Measurements from ENCODE around the gene SMARCD3.

Gene SMARCD3

GRCh38 chr7:151212626-151213025 is 35.9 kb downstream of the SMARCD3 start:
- Histone ChIP-seq H3K27me3 (ENCODE audit: insufficient read depth, insufficient read length) (no peaks in the 10 kb centered on the region), H3K36me3 (ENCODE audit: insufficient read depth, insufficient read length, low read length) (peaks cover 63% of the 10 kb centered on the region), H3K4me3 (ENCODE audit: insufficient read length, low read depth) (no peak overlapping the region), H3K4me1 (ENCODE audit: insufficient read depth, insufficient read length) (no peaks in the 10 kb centered on the region), H3K9ac (ENCODE audit: insufficient read length, low read depth) (no peak overlapping the region), H3K9me3 (ENCODE audit: insufficient read depth, low read length) (no peaks in the 10 kb centered on the region)
- TF ChIP-seq YY1 (IDR thresholded peaks at IDR 0.05; ENCODE audit: insufficient read depth, insufficient read length) (no peak), SUZ12 (IDR thresholded peaks at IDR 0.05; ENCODE audit: extremely low read depth, insufficient read depth, insufficient read length) (no peak), ZNF274 (IDR thresholded peaks at IDR 0.05; ENCODE audit: low read depth, low read length) (no peak)
- no peak for DNase-seq (ENCODE audit: low read depth, low spot score)

- no peak for DNase-seq (ENCODE audit: low read depth, low spot score)
- Histone ChIP-seq H3K36me3 (ENCODE audit: insufficient read depth, insufficient read length, low read length) (peaks cover 50% of the 10 kb centered on the region), H3K9me3 (ENCODE audit: insufficient read depth, low read length) (no peaks in the 10 kb centered on the region), H3K4me3 (ENCODE audit: insufficient read length, low read depth) (no peak overlapping the region), H3K27me3 (ENCODE audit: insufficient read depth, insufficient read length) (no peaks in the 10 kb centered on the region), H3K9ac (ENCODE audit: insufficient read length, low read depth) (no peak overlapping the region), H3K4me1 (ENCODE audit: insufficient read depth, insufficient read length) (no peaks in the 10 kb centered on the region)
- no peak for TF ChIP-seq SUZ12 (IDR thresholded peaks at IDR 0.05; ENCODE audit: extremely low read depth, insufficient read depth, insufficient read length)
- no peak for TF ChIP-seq YY1 (IDR thresholded peaks at IDR 0.05; ENCODE audit: insufficient read depth, insufficient read length)
- TF ChIP-seq ZNF274 (IDR thresholded peaks at IDR 0.05; ENCODE audit: low read depth, low read length) = no peak
These were observed 37.2 kb downstream of the SMARCD3 start for GRCh38 chr7:151211155-151211772.

GRCh38 chr7:151210087-151210854 is 38.2 kb downstream of the SMARCD3 start, which contains the start of gene H2BK1:
Gene H2BK1 (minus strand): TSS chr7:151210488. CDS start chr7:151210318, 170 bp downstream.
- Histone ChIP-seq H3K36me3 (ENCODE audit: insufficient read depth, insufficient read length, low read length) (peaks cover 40% of the 10 kb centered on the region), H3K4me3 (ENCODE audit: insufficient read length, low read depth) (no peak within 1 kb of the TSS), H3K9ac (ENCODE audit: insufficient read length, low read depth) (no peak within 1 kb of the TSS), H3K4me1 (ENCODE audit: insufficient read depth, insufficient read length) (no peaks in the 10 kb centered on the region), H3K9me3 (ENCODE audit: insufficient read depth, low read length) (no peaks in the 10 kb centered on the region), H3K27me3 (ENCODE audit: insufficient read depth, insufficient read length) (no peaks in the 10 kb centered on the region)
- no peak for TF ChIP-seq YY1 (IDR thresholded peaks at IDR 0.05; ENCODE audit: insufficient read depth, insufficient read length)
- no peak for TF ChIP-seq SUZ12 (IDR thresholded peaks at IDR 0.05; ENCODE audit: extremely low read depth, insufficient read depth, insufficient read length)
- no peak for TF ChIP-seq ZNF274 (IDR thresholded peaks at IDR 0.05; ENCODE audit: low read depth, low read length)
- no peak for DNase-seq (ENCODE audit: low read depth, low spot score)

DNA sequence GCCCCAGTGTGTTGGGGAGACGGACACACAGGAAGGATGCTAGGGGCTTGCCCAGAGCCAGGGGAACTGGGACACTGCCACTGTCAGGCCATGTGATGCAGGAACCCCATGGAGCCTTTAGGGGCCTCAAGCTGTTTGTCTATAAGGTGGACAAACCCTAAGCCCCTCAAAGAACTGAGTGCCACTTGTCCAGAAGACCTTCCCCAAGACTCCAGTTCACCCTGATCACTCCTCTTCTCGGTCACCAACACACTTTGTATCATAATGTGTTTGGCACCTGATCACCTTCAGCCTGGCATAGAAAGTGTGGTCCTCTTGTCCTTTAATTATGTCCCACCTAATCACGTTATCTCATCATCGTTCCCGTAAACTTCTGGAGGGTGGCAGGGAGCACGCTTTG is 38.9 kb downstream of the SMARCD3 start:
- DNase-seq (ENCODE audit: low read depth, low spot score) = no peak
- Histone ChIP-seq H3K4me3 (ENCODE audit: insufficient read length, low read depth) (no peak overlapping the region), H3K36me3 (ENCODE audit: insufficient read depth, insufficient read length, low read length) (peaks cover 33% of the 10 kb centered on the region), H3K9me3 (ENCODE audit: insufficient read depth, low read length) (no peaks in the 10 kb centered on the region), H3K27me3 (ENCODE audit: insufficient read depth, insufficient read length) (no peaks in the 10 kb centered on the region), H3K9ac (ENCODE audit: insufficient read length, low read depth) (no peak overlapping the region), H3K4me1 (ENCODE audit: insufficient read depth, insufficient read length) (no peaks in the 10 kb centered on the region)
- no peak for TF ChIP-seq SUZ12 (IDR thresholded peaks at IDR 0.05; ENCODE audit: extremely low read depth, insufficient read depth, insufficient read length)
- TF ChIP-seq ZNF274 (IDR thresholded peaks at IDR 0.05; ENCODE audit: low read depth, low read length) = no peak
- TF ChIP-seq YY1 (IDR thresholded peaks at IDR 0.05; ENCODE audit: insufficient read depth, insufficient read length) = no peak

DNA sequence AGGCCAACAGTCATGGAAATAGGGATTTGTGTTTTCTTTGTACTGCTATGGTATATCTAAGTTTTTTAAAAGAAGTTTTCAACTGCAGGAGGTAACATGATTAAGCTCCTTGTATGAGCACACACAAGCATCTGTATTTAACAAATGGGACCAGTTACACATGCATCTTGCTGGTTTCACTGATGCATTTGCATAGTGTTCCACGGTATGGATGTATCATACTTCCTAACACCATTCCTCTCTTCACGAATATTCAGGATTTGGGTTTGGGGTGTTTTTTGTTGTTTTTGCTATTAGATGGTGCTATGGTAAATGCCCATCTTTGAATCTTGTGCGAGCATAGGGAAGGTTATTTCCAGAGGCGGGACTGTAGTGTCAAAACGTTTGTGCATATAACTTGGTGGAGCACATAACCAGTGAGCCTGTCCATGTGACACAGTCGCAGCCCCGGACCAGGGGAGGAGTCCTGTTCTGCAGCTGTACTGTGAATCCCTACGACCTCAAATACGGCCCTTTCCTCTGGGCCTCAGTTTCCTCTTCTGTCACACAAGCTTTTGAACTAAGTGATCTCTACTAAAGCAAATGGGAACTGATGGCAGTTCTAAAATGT is 40.1 kb downstream of the SMARCD3 start:
- Histone ChIP-seq H3K27me3 (ENCODE audit: insufficient read depth, insufficient read length) (no peaks in the 10 kb centered on the region), H3K9ac (ENCODE audit: insufficient read length, low read depth) (no peak overlapping the region), H3K4me3 (ENCODE audit: insufficient read length, low read depth) (no peak overlapping the region), H3K4me1 (ENCODE audit: insufficient read depth, insufficient read length) (no peaks in the 10 kb centered on the region), H3K36me3 (ENCODE audit: insufficient read depth, insufficient read length, low read length) (peaks cover 21% of the 10 kb centered on the region), H3K9me3 (ENCODE audit: insufficient read depth, low read length) (no peaks in the 10 kb centered on the region)
- TF ChIP-seq SUZ12 (IDR thresholded peaks at IDR 0.05; ENCODE audit: extremely low read depth, insufficient read depth, insufficient read length) = no peak
- TF ChIP-seq ZNF274 (IDR thresholded peaks at IDR 0.05; ENCODE audit: low read depth, low read length) = no peak
- no peak for DNase-seq (ENCODE audit: low read depth, low spot score)

DNA sequence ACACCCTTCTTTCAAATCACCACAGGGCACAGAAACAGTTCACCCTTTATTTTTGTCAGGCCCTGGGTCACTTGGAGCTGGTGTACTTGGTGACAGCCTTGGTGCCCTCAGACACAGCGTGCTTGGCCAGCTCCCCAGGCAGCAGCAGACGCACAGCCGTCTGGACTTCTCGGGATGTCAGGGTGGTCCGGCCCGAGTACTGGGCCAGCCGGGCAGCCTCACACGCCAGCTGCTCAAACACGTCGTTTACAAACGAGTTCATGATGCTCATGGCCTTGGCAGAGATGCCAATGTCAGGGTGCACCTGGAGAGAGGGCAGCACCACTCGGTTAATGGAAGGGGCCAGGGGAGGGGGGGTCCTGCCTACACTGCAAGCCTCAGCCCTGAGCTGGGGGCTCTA is 40.7 kb downstream of the SMARCD3 start:
- no peaks in the 10 kb centered on the region for H3K4me1 ChIP-seq (ENCODE audit: insufficient read depth, insufficient read length)
- peaks cover 16% of the 10 kb centered on the region for H3K36me3 ChIP-seq (ENCODE audit: insufficient read depth, insufficient read length, low read length)
- H3K9me3 ChIP-seq (ENCODE audit: insufficient read depth, low read length) = no peaks in the 10 kb centered on the region
- no peaks in the 10 kb centered on the region for H3K27me3 ChIP-seq (ENCODE audit: insufficient read depth, insufficient read length)
- no peak overlapping the region for H3K4me3 ChIP-seq (ENCODE audit: insufficient read length, low read depth)
- DNase-seq (ENCODE audit: low read depth, low spot score) = no peak
- no peak overlapping the region for H3K9ac ChIP-seq (ENCODE audit: insufficient read length, low read depth)
- TF ChIP-seq ZNF274 (IDR thresholded peaks at IDR 0.05; ENCODE audit: low read depth, low read length) = no peak
- TF ChIP-seq SUZ12 (IDR thresholded peaks at IDR 0.05; ENCODE audit: extremely low read depth, insufficient read depth, insufficient read length) = no peak
- TF ChIP-seq YY1 (IDR thresholded peaks at IDR 0.05; ENCODE audit: insufficient read depth, insufficient read length) = no peak

GRCh38 chr7:151207315-151207714 is 41.2 kb downstream of the SMARCD3 start:
- TF ChIP-seq SUZ12 (IDR thresholded peaks at IDR 0.05; ENCODE audit: extremely low read depth, insufficient read depth, insufficient read length) (no peak), YY1 (IDR thresholded peaks at IDR 0.05; ENCODE audit: insufficient read depth, insufficient read length) (no peak), ZNF274 (IDR thresholded peaks at IDR 0.05; ENCODE audit: low read depth, low read length) (no peak)
- no peak overlapping the region for H3K9ac ChIP-seq (ENCODE audit: insufficient read length, low read depth)
- no peaks in the 10 kb centered on the region for H3K27me3 ChIP-seq (ENCODE audit: insufficient read depth, insufficient read length)
- H3K4me3 ChIP-seq (ENCODE audit: insufficient read length, low read depth) = no peak overlapping the region
- peaks cover 11% of the 10 kb centered on the region for H3K36me3 ChIP-seq (ENCODE audit: insufficient read depth, insufficient read length, low read length)
- H3K4me1 ChIP-seq (ENCODE audit: insufficient read depth, insufficient read length) = no peaks in the 10 kb centered on the region
- DNase-seq (ENCODE audit: low read depth, low spot score) = no peak
- no peaks in the 10 kb centered on the region for H3K9me3 ChIP-seq (ENCODE audit: insufficient read depth, low read length)
